Gastroesophageal sphincter (tissue), 3 donors: ENCODE measurements around the gene EPB41L4B.

Experiments used
- CTCF ChIP-seq, 4 experiments: fragments of 200-600 bp in 2 of 4; fragments of 450-650 bp in 2 of 4; sonication (generic) in 1 of 4; IDR thresholded peaks; one replicate each; pipeline ENCODE4 v1.5.1; 2017 to 2019; ENCODE audit warnings: antibody characterized with exemption in 4 of 4, mild to moderate bottlenecking in 2 of 4, moderate library complexity in 2 of 4
- POLR2A ChIP-seq, 2 donors: fragments of 450-650 bp; IDR thresholded peaks; one replicate each; pipeline ENCODE4 v1.6.1; 2017; ENCODE audit warnings: antibody characterized with exemption in 2 of 2, mild to moderate bottlenecking in 2 of 2, moderate library complexity in 1 of 2

GRCh38 chr9:109176963-109177362, 143.9 kb downstream of the EPB41L4B start:
- TF ChIP-seq CTCF (IDR thresholded peaks at IDR 0.05) (no peak), POLR2A (IDR thresholded peaks at IDR 0.05) (no peak)
